BLaER1 (cell line): ENCODE data around the gene RMDN3.
A peak's percentile ranks its signal among the peaks of the same experiment; 100 is the strongest.

Experiments
- H3K27ac ChIP-seq: shearing (Covaris generic); formaldehyde crosslinking; 2 replicates; pipeline ENCODE4 v1.8.1; 2022
- H3K27me3 ChIP-seq: shearing (Covaris generic); formaldehyde crosslinking; 2 replicates; pipeline ENCODE4 v1.8.1; 2022
- H3K36me3 ChIP-seq: shearing (Covaris generic); formaldehyde crosslinking; 2 replicates; pipeline ENCODE4 v1.8.1; 2022
- H3K4me1 ChIP-seq: shearing (Covaris generic); formaldehyde crosslinking; 2 replicates; pipeline ENCODE4 v1.8.1; 2022
- H3K4me2 ChIP-seq: shearing (Covaris generic); formaldehyde crosslinking; 2 replicates; pipeline ENCODE4 v1.8.1; 2022
- H3K4me3 ChIP-seq: shearing (Covaris generic); formaldehyde crosslinking; 2 replicates; pipeline ENCODE4 v1.8.1; 2022
- H3K9ac ChIP-seq: shearing (Covaris generic); formaldehyde crosslinking; 2 replicates; pipeline ENCODE4 v1.8.1; 2022
- H3K9me3 ChIP-seq: shearing (Covaris generic); formaldehyde crosslinking; 2 replicates; pipeline ENCODE4 v1.8.1; 2022
- H4K20me1 ChIP-seq: shearing (Covaris generic); formaldehyde crosslinking; 2 replicates; pipeline ENCODE4 v1.8.1; 2022
- Cebpa-rat ChIP-seq: shearing (Covaris generic); IDR thresholded peaks from 2 replicates; pipeline ENCODE4 v1.8.1; 2022

RMDN3 gene

GRCh38 chr15:40756938-40757337 lies 1.9 kb upstream of the RMDN3 start:
- H3K9me3 ChIP-seq = no peaks in the 10 kb centered on the region
- TF ChIP-seq Cebpa-rat = no peak
- H3K4me3 ChIP-seq = no peak overlapping the region
- no peaks in the 10 kb centered on the region for H3K27me3 ChIP-seq
- peaks cover 14% of the 10 kb centered on the region for H3K36me3 ChIP-seq
- H3K4me2 ChIP-seq = peak overlapping the region; percentile 47
- H3K4me1 ChIP-seq = peaks cover 62% of the 10 kb centered on the region
- peaks cover 6% of the 10 kb centered on the region; the same call in 1 of the 2 replicates for H4K20me1 ChIP-seq
- 0 out of 2 replicates have a peak overlapping the region, but pooled peaks have one; percentile 38 for H3K9ac ChIP-seq
- H3K27ac ChIP-seq = peak overlapping the region; percentile 22; the same call in 1 of the 2 replicates

GRCh38 chr15:40755812-40756208 lies 756 bp upstream of the RMDN3 start:
- Histone ChIP-seq H4K20me1 (peaks cover 13% of the 10 kb centered on the region; the same call in 1 of the 2 replicates), H3K4me3 (peak overlapping the region; percentile 90), H3K9ac (peak overlapping the region; percentile 89), H3K9me3 (no peaks in the 10 kb centered on the region), H3K4me2 (peak overlapping the region; percentile 96), H3K27me3 (no peaks in the 10 kb centered on the region), H3K27ac (peak overlapping the region; percentile 94), H3K4me1 (peaks cover 62% of the 10 kb centered on the region), H3K36me3 (peaks cover 26% of the 10 kb centered on the region)
- TF ChIP-seq Cebpa-rat = no peak

GRCh38 chr15:40754574-40754882 lies 526 bp downstream of the RMDN3 start:
- H4K20me1 ChIP-seq = peaks cover 13% of the 10 kb centered on the region; the same call in 1 of the 2 replicates
- no peaks in the 10 kb centered on the region for H3K27me3 ChIP-seq
- TF ChIP-seq Cebpa-rat = no peak
- no peaks in the 10 kb centered on the region for H3K9me3 ChIP-seq
- H3K4me2 ChIP-seq = peak overlapping the region; percentile 96
- H3K36me3 ChIP-seq = peaks cover 39% of the 10 kb centered on the region
- H3K4me1 ChIP-seq = peaks cover 52% of the 10 kb centered on the region
- H3K9ac ChIP-seq = peak overlapping the region; percentile 89
- H3K4me3 ChIP-seq = peak overlapping the region; percentile 90
- peak overlapping the region; percentile 94 for H3K27ac ChIP-seq

GRCh38 chr15:40751745-40752144 lies 3.3 kb downstream of the RMDN3 start:
- Histone ChIP-seq H3K27me3 (no peaks in the 10 kb centered on the region), H3K4me1 (peaks cover 38% of the 10 kb centered on the region), H3K9ac (no peak overlapping the region; the same call in 1 of the 2 replicates), H3K27ac (no peak overlapping the region), H3K9me3 (no peaks in the 10 kb centered on the region), H3K4me3 (no peak overlapping the region), H3K4me2 (no peak overlapping the region), H4K20me1 (peaks cover 25% of the 10 kb centered on the region), H3K36me3 (peaks cover 66% of the 10 kb centered on the region)
- TF ChIP-seq Cebpa-rat = no peak

- Histone ChIP-seq H3K27me3 (no peaks in the 10 kb centered on the region), H3K9me3 (no peaks in the 10 kb centered on the region), H3K9ac (no peak overlapping the region; the same call in 1 of the 2 replicates), H3K36me3 (peaks cover 69% of the 10 kb centered on the region), H3K4me1 (peaks cover 36% of the 10 kb centered on the region), H3K27ac (no peak overlapping the region), H4K20me1 (peaks cover 32% of the 10 kb centered on the region), H3K4me3 (no peak overlapping the region), H3K4me2 (no peak overlapping the region)
- no peak for TF ChIP-seq Cebpa-rat
These were observed 4.2 kb downstream of the RMDN3 start for GRCh38 chr15:40750885-40751284.

- H3K4me2 ChIP-seq = no peak overlapping the region
- TF ChIP-seq Cebpa-rat = no peak
These were observed 5.9 kb downstream of the RMDN3 start for GRCh38 chr15:40749151-40749630.

GRCh38 chr15:40747685-40748631 lies 7.1 kb downstream of the RMDN3 start:
- Histone ChIP-seq H3K4me3 (no peak overlapping the region), H3K4me2 (no peak overlapping the region), H3K27me3 (no peaks in the 10 kb centered on the region), H3K9ac (no peak overlapping the region), H3K9me3 (no peaks in the 10 kb centered on the region), H3K27ac (no peak overlapping the region), H3K36me3 (peaks cover 92% of the 10 kb centered on the region), H3K4me1 (peaks cover 43% of the 10 kb centered on the region), H4K20me1 (peaks cover 55% of the 10 kb centered on the region)
- TF ChIP-seq Cebpa-rat = no peak

More at GRCh38 chr15:40749151-40749630, 5.9 kb downstream of the RMDN3 start:
- H3K4me1 ChIP-seq = peaks cover 43% of the 10 kb centered on the region
- no peak overlapping the region for H3K4me3 ChIP-seq
- H3K9me3 ChIP-seq = no peaks in the 10 kb centered on the region
- H4K20me1 ChIP-seq = peaks cover 49% of the 10 kb centered on the region
- no peak overlapping the region for H3K27ac ChIP-seq
- H3K36me3 ChIP-seq = peaks cover 84% of the 10 kb centered on the region
- H3K9ac ChIP-seq = no peak overlapping the region
- no peaks in the 10 kb centered on the region for H3K27me3 ChIP-seq

GRCh38 chr15:40746916-40747418 lies 8.1 kb downstream of the RMDN3 start:
- H3K4me2 ChIP-seq = no peak overlapping the region
- H3K27me3 ChIP-seq = no peaks in the 10 kb centered on the region
- H3K36me3 ChIP-seq = peaks cover 90% of the 10 kb centered on the region
- H3K4me1 ChIP-seq = peaks cover 35% of the 10 kb centered on the region
- H4K20me1 ChIP-seq = peaks cover 49% of the 10 kb centered on the region
- H3K4me3 ChIP-seq = no peak overlapping the region
- TF ChIP-seq Cebpa-rat = peak; percentile 26; the same call in 1 of the 2 replicates
- H3K9ac ChIP-seq = no peak overlapping the region
- H3K27ac ChIP-seq = no peak overlapping the region
- H3K9me3 ChIP-seq = no peaks in the 10 kb centered on the region

GRCh38 chr15:40744815-40745152 lies 10.3 kb downstream of the RMDN3 start:
- Histone ChIP-seq H3K9me3 (no peaks in the 10 kb centered on the region), H3K27me3 (no peaks in the 10 kb centered on the region), H3K4me3 (no peak overlapping the region), H3K4me2 (peak overlapping the region; percentile 48), H3K4me1 (peaks cover 35% of the 10 kb centered on the region), H3K9ac (peak overlapping the region; percentile 12; the same call in 1 of the 2 replicates), H3K27ac (peak overlapping the region; percentile 14; the same call in 1 of the 2 replicates), H4K20me1 (peaks cover 42% of the 10 kb centered on the region), H3K36me3 (peaks cover 90% of the 10 kb centered on the region)
- no peak for TF ChIP-seq Cebpa-rat
